Vagina (tissue), 2 donors: ENCODE results near the gene NUDCD3. TPM values are rescaled to one million over a fixed set of nuclear protein-coding genes. Genes with fewer than 3 reads are reported as not detected.

Experiments
- DNase-seq, 2 donors: peaks; one replicate each; pipeline ENCODE4 v3.0.0-alpha.2; 2017; ENCODE audit errors: extremely low spot score in 2 of 2
- H3K27ac ChIP-seq: fragments of 200-600 bp; sonication (generic); one replicate; pipeline ENCODE4 v1.5.1; 2019
- H3K27me3 ChIP-seq: fragments of 200-600 bp; sonication (generic); one replicate; pipeline ENCODE4 v1.5.1; 2019
- H3K36me3 ChIP-seq, 2 donors: fragments of 200-600 bp; sonication (generic); one replicate each; pipeline ENCODE4 v1.5.1; 2017 to 2019
- H3K4me1 ChIP-seq: fragments of 200-600 bp; sonication (generic); one replicate; pipeline ENCODE4 v1.5.1; 2019
- H3K4me3 ChIP-seq, 2 donors: fragments of 200-600 bp; sonication (generic); 1 replicate in 1 of 2; 2 replicates in 1 of 2; pipeline ENCODE4 v1.5.1; 2016 to 2019
- H3K9me3 ChIP-seq: fragments of 200-600 bp; sonication (generic); one replicate; pipeline ENCODE4 v1.5.1; 2019
- POLR2A ChIP-seq, 2 donors: fragments of 450-650 bp; IDR thresholded peaks; one replicate each; pipeline ENCODE4 v1.6.1; 2017; ENCODE audit warnings: antibody characterized with exemption in 2 of 2, mild to moderate bottlenecking in 2 of 2, moderate library complexity in 2 of 2
- POLR2AphosphoS5 ChIP-seq, 2 donors: sonication (generic); formaldehyde crosslinking; IDR thresholded peaks; one replicate each; pipeline ENCODE4 v1.9.0; 2017; ENCODE audit warnings: antibody characterized with exemption in 2 of 2, mild to moderate bottlenecking in 2 of 2, low read depth in 1 of 2; ENCODE audit not compliant: insufficient read depth in 1 of 2
- intact Hi-C: fragments of 100-400 bp; cut with DNase I; formaldehyde crosslinking; loops from one replicate; pipeline ENCODE4 v1.15.1; 2023
- total RNA-seq: library from RNA; depleted of rRNA; stranded (reverse); fragments of >200 nt; gene quantifications from one replicate; pipeline ENCODE4 v1.2.3, GENCODE V29; 2016
- TF ChIP-seq, protein P1 (sequence below), 3 experiments: fragments of 450-650 bp in 2 of 3; fragments of 200-600 bp in 1 of 3; sonication (generic) in 1 of 3; IDR thresholded peaks; one replicate each; pipeline ENCODE4 v1.5.1; 2017 to 2019; ENCODE audit warnings: antibody characterized with exemption in 3 of 3, mild to moderate bottlenecking in 2 of 3, moderate library complexity in 2 of 3

Gene NUDCD3
- total RNA-seq, 1 donor from 2014 or later, result 48.6 TPM

DNA sequence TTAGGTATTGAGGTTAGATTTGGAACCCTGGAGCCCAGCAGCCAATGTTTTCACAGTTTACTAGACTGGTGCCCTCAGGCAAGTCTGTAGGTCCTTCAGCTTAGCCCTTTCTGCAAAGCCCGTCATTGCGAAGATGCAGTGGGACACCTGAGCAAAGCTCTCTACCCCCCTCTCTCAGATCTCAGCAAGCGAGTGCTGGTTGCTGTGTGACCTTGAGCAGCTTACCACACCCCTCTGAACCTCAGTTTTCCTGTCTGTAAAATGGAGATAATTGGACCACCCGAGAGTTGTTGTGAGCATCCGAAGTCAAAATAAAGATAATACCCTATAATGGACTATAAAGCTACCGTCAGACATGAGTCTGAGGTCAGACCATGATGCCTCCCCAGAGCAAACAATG lies 47.0 kb upstream of the NUDCD3 start:
- Histone ChIP-seq H3K4me3 (no peak overlapping the region), H3K27me3 (no peaks in the 10 kb centered on the region), H3K9me3 (no peaks in the 10 kb centered on the region), H3K4me1 (no peaks in the 10 kb centered on the region), H3K36me3 (no peaks in the 10 kb centered on the region), H3K27ac (no peak overlapping the region)
- TF ChIP-seq, protein P1, sequence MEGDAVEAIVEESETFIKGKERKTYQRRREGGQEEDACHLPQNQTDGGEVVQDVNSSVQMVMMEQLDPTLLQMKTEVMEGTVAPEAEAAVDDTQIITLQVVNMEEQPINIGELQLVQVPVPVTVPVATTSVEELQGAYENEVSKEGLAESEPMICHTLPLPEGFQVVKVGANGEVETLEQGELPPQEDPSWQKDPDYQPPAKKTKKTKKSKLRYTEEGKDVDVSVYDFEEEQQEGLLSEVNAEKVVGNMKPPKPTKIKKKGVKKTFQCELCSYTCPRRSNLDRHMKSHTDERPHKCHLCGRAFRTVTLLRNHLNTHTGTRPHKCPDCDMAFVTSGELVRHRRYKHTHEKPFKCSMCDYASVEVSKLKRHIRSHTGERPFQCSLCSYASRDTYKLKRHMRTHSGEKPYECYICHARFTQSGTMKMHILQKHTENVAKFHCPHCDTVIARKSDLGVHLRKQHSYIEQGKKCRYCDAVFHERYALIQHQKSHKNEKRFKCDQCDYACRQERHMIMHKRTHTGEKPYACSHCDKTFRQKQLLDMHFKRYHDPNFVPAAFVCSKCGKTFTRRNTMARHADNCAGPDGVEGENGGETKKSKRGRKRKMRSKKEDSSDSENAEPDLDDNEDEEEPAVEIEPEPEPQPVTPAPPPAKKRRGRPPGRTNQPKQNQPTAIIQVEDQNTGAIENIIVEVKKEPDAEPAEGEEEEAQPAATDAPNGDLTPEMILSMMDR (IDR thresholded peaks at IDR 0.05), result no peak
- no peak for TF ChIP-seq POLR2A (IDR thresholded peaks at IDR 0.05)
- TF ChIP-seq POLR2AphosphoS5 (IDR thresholded peaks at IDR 0.05; ENCODE audit: insufficient read depth in 1 of 2, low read depth in 1 of 2), result no peak
- DNase-seq, result no peak
- intact Hi-C loops, result no loop called here

DNA sequence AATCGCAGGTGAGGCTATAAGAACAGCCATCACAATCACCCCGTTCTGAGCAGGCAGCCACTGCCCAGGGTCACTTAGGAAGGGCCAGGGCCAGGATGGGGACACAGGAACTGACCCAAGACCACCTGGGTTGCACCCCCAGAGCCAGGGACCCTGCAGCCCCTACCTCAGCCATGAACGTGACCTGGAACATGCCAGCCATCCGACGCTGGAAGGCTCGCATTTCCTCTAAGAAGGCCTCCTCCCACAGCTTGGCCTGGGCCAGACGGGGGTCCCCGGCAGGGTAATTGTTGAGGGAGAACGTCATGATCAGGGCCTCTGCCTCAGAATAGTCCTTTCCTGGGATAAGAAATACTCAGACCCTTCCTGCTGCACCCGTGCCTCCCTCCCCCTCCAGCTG lies 45.6 kb upstream of the NUDCD3 start:
- Histone ChIP-seq H3K27ac (no peak overlapping the region), H3K4me1 (no peaks in the 10 kb centered on the region), H3K36me3 (no peaks in the 10 kb centered on the region), H3K9me3 (no peaks in the 10 kb centered on the region), H3K27me3 (no peaks in the 10 kb centered on the region), H3K4me3 (no peak overlapping the region)
- no peak for TF ChIP-seq POLR2AphosphoS5 (IDR thresholded peaks at IDR 0.05; ENCODE audit: insufficient read depth in 1 of 2, low read depth in 1 of 2)
- TF ChIP-seq, protein P1 (IDR thresholded peaks at IDR 0.05), result no peak
- TF ChIP-seq POLR2A (IDR thresholded peaks at IDR 0.05), result no peak
- intact Hi-C loops, result no loop called here
- DNase-seq, result no peak

DNA sequence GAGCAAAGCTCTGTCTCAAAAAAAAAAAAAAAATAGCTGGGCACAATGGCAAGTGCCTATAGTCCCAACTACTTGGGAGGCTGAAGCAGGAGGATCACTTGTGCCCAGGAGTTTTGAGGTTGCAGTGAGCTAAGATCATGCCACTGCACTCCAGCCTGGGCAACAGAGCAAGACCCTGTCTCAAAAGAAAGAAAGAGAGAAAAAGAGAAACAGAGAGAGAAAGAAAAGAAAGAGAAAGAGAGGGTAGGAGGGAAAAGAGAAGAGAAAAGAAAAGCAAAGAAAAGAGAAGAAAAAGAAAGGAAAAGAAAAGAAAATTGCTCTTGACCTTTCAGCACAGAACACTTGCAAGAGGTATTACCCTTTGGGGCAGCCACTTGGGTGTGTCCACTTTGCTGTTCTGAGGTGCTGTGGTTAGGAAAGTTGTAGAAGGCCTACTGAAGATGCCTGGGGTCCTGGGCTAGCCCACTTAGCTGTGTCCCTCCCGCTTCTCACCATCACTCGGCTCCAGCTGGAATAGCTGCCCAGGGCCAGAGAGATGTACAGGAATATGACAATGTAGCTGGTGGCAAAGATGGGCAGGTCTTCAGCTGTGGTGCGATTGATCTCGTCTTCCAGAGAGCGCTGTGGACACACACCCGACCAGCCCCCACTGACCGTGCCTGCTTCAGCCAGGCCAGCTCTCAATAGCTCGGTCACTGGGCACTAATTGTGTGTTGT lies 45.0 kb upstream of the NUDCD3 start:
- Histone ChIP-seq H3K27me3 (no peaks in the 10 kb centered on the region), H3K9me3 (no peaks in the 10 kb centered on the region), H3K4me1 (no peaks in the 10 kb centered on the region), H3K27ac (no peak overlapping the region), H3K4me3 (no peak overlapping the region), H3K36me3 (no peaks in the 10 kb centered on the region)
- intact Hi-C loops, result no loop called here
- no peak for DNase-seq
- TF ChIP-seq POLR2A (IDR thresholded peaks at IDR 0.05) (no peak), POLR2AphosphoS5 (IDR thresholded peaks at IDR 0.05; ENCODE audit: insufficient read depth in 1 of 2, low read depth in 1 of 2) (no peak)
- TF ChIP-seq, protein P1 (IDR thresholded peaks at IDR 0.05), result no peak

DNA sequence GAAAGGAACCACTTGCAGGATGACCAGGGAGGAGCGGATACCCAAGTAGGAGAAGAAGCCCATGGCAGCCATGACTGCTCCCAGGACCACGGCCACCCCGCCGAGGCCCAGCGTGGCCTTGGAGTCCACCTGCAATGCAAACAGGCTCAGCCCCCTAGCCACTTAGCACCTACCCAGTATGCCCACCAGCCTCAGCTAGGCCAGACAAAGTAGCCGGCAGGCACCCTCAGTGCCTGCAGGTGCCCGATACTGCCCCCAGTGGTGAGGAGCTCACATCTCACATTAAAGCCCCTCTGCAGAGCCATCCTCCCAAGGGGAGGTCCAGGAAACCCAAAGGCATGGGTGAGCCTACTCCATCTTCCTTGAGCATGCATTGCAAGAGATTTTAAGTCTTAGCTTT lies 44.0 kb upstream of the NUDCD3 start:
- Histone ChIP-seq H3K4me1 (no peaks in the 10 kb centered on the region), H3K27ac (no peak overlapping the region), H3K9me3 (no peaks in the 10 kb centered on the region), H3K36me3 (no peaks in the 10 kb centered on the region), H3K4me3 (no peak overlapping the region), H3K27me3 (no peaks in the 10 kb centered on the region)
- intact Hi-C loops, result no loop called here
- TF ChIP-seq POLR2A (IDR thresholded peaks at IDR 0.05), result no peak
- TF ChIP-seq POLR2AphosphoS5 (IDR thresholded peaks at IDR 0.05; ENCODE audit: insufficient read depth in 1 of 2, low read depth in 1 of 2), result no peak
- TF ChIP-seq, protein P1 (IDR thresholded peaks at IDR 0.05), result no peak
- no peak for DNase-seq

DNA sequence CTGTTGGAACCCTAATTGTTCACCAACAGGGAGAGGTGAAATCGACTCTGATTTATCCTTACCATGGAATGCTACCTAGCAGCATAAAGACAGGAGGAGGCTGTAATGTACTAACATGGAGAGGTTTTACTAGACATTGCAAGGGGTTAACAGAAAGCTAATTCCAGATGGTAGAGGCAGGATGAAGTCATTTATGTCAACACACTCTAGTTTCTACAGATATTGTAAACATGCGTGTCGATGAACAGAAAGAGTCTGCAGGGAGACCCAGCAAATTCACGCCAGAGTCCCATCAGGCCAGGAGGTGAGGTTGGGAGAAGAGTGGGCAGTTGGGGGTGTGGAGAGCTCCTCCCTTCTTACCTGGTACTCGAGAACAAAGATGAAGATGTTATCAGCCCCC lies 43.6 kb upstream of the NUDCD3 start:
- Histone ChIP-seq H3K27me3 (no peaks in the 10 kb centered on the region), H3K4me1 (no peaks in the 10 kb centered on the region), H3K9me3 (no peaks in the 10 kb centered on the region), H3K4me3 (no peak overlapping the region), H3K27ac (no peak overlapping the region), H3K36me3 (no peaks in the 10 kb centered on the region)
- no peak for DNase-seq
- intact Hi-C loops, result no loop called here
- TF ChIP-seq, protein P1 (IDR thresholded peaks at IDR 0.05), result no peak
- TF ChIP-seq POLR2A (IDR thresholded peaks at IDR 0.05) (no peak), POLR2AphosphoS5 (IDR thresholded peaks at IDR 0.05; ENCODE audit: insufficient read depth in 1 of 2, low read depth in 1 of 2) (no peak)
